Heart right ventricle (tissue), 16 donors: ENCODE measurements around the gene SCPEP1. TPM values are rescaled to one million over a fixed set of nuclear protein-coding genes. Genes with fewer than 3 reads are reported as not detected.
"Not testable (repeated sequence)": the region's sequence is repeated elsewhere in the genome, so short reads cannot be mapped to it uniquely, and the experiment has no call there.

Source experiments
- ATAC-seq, 8 donors: fragments of 200-7000 bp; cut with Tn5 transposase; one replicate each; pipeline ENCODE4 v1.9.1; 2020; ENCODE audit warnings: mild to moderate bottlenecking in 8 of 8, moderate library complexity in 8 of 8, moderate number of reproducible peaks in 1 of 8
- DNase-seq, 2 donors: peaks; one replicate each; pipeline ENCODE4 v3.0.0-alpha.2; 2020
- H3K27ac ChIP-seq, 10 donors: fragments of 200-600 bp; sonication (generic) in 2 of 10; one replicate each; pipeline versions ENCODE4 v1.5.0 to v1.8.0; 2020 to 2022; ENCODE audit warnings: mild to moderate bottlenecking in 3 of 10
- H3K27me3 ChIP-seq, 7 donors: fragments of 200-600 bp; one replicate each; pipeline ENCODE4 v1.8.0; 2021 to 2022; ENCODE audit warnings: mild to moderate bottlenecking in 2 of 7
- H3K36me3 ChIP-seq, 9 donors: fragments of 200-600 bp; sonication (generic) in 1 of 9; one replicate each; pipeline versions ENCODE4 v1.5.0 to v1.8.0; 2020 to 2022; ENCODE audit warnings: mild to moderate bottlenecking in 2 of 9
- H3K4me1 ChIP-seq, 9 donors: fragments of 200-600 bp; sonication (generic) in 1 of 9; one replicate each; pipeline versions ENCODE4 v1.5.0 to v1.8.0; 2020 to 2022; ENCODE audit warnings: mild to moderate bottlenecking in 4 of 9
- H3K4me3 ChIP-seq, 10 donors: fragments of 200-600 bp; sonication (generic) in 2 of 10; one replicate each; pipeline versions ENCODE4 v1.5.0 to v1.8.0; 2020 to 2022; ENCODE audit warnings: mild to moderate bottlenecking in 7 of 10, moderate library complexity in 2 of 10
- H3K9me3 ChIP-seq, 11 donors: fragments of 200-600 bp in 10 of 11; sonication (generic) in 2 of 11; one replicate each; pipeline versions ENCODE4 v1.5.0 to v1.8.0; 2013 to 2022; ENCODE audit warnings: mild to moderate bottlenecking in 2 of 11, control low read depth in 1 of 11, moderate library complexity in 1 of 11
- WGBS, 2 donors: extraction: QIAGEN DNeasy Blood & Tissue Kit; methylation state at CpG; one replicate each; pipeline ENCODE4 v1.1.7; 2013; ENCODE audit warnings: inconsistent platforms in 1 of 2; 5-methylcytosine and 5-hydroxymethylcytosine counted together
- intact Hi-C, 10 donors: fragments of 100-400 bp; cut with DNase I; formaldehyde crosslinking; loops; one replicate each; pipeline versions ENCODE4 v1.11.1 to v1.14.2; 2022
- polyA plus RNA-seq, 2 donors: library from polyadenylated mRNA; stranded (reverse); fragments of 200-250 nt; gene quantifications; one replicate each; pipeline ENCODE4 v1.2.3, GENCODE V29; 2013
- total RNA-seq, 10 donors: library from RNA; stranded (reverse); fragmentation: NEBNext Ultra II Directional in 3 of 10; extraction: Animal tissue kit (Norgen Biotek cat#: 25700) in 3 of 10; gene quantifications; one replicate each; pipeline versions ENCODE4 v1.2.1 to v1.2.4, GENCODE V29; 2021 to 2023
- TF ChIP-seq, protein P1 (sequence below), 9 donors: fragments of 200-600 bp; sonication (generic) in 2 of 9; IDR thresholded peaks; one replicate each; pipeline versions ENCODE4 v1.5.0 to v1.8.0; 2021 to 2022; ENCODE audit warnings: antibody characterized with exemption in 9 of 9, mild to moderate bottlenecking in 5 of 9, moderate library complexity in 1 of 9
- donor health status: Arrhythmogenic right ventricular cardiomyopathy.
- donor health status: ischemic (EF 13 %, LVEDD 7.1; RV severe dilation, severe dysfunction).
- donor health status: healthy with polysubstance abuse.
- donor health status: DM: no; HTN: yes; CAD: no.
- donor health status: DM: no; HTN: no; CAD: no.
- donor health status: ischemic (EF 25% LVEDD 6.9; RV normal size, moderate dysfunction).
- donor health status: ischemic (EF 25% LVEDD 5.7; RV mildly dilated, moderate dysfunction).
- donor health status: healthy.
- donor health status: DM: yes; HTN: yes; CAD: no.
- donor health status: Ischemic cardiomyopathy.
- donor health status: ischemic (EF 35%, LVEDD 5.7; RV mildly dilated, moderate dysfunction).
- donor health status: nonischemic (EF 11% LVEDD 7.7; RV severe dilation, severe dysfunction).
- donor health status: DM: yes; HTN: yes; CAD: no.
- donor health status: PGD.
- donor health status: ischemic (EF 29% LVEDD 5.4; RV normal size, mild dysfunction).
- donor health status: nonischemic (EF 23%, LVEDD 6.1; RV moderate dilation, normal function).

SCPEP1 gene
- total and polyA plus RNA-seq, 12 donors, result 26.0 to 229 (median 47.9) TPM

DNA sequence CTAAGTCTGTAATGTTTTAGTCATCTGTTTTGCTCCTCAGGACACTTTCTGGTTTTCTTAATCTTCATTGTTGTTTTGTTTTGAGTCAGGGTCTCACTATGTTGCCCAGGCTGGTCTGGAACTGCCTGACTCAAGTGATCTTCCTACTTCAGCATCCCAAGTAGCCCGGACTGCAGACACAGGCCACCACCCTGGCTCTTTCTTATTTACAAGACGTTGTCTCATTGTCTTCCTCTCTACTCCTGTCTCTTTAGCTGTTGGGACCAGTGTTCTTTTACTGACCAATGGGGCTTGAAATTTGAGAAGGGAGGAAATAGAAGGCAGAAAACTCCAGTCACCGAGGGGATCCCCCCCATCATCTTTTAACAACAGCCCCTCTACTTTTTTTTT lies 1.2 kb downstream of the SCPEP1 start:
- intact Hi-C loops, result loop anchor here in 1 of 10 donors (5.0 kb wide), 1 partner anchor 103 kb away; no protein-coding TSS in a partner anchor

DNA sequence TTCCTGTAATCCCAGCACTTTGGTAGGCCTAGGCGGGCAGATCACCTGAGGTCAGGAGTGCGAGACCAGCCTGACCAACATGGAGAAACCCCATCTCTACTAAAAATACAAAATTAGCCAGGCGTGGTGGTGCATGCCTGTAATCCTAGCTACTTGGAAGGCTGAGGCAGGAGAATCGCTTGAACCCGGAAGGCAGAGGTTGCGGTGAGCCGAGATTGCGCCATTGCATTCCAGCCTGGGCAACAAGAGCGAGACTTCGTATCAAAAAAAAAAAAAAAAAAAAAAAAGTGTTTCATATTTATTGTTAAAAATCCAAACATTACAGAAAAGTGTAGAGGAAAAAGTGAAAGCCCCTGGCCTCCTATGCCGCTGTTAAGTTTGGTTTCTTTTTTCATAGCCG lies 2.6 kb downstream of the SCPEP1 start:
- intact Hi-C loops, ATAC-seq, H3K27ac ChIP-seq, H3K9me3 ChIP-seq, H3K4me3 ChIP-seq, DNase-seq, H3K27me3 ChIP-seq: not testable (repeated sequence)
- whole genome bisulfite sequencing, 2 donors, result 97% methylated on average over 12 of the region's 12 CpGs
- peaks cover 0 to 46% (median 9%) of the 10 kb centered on the region in 9 donors for H3K36me3 ChIP-seq
- peaks cover 4 to 57% (median 12%) of the 10 kb centered on the region in 9 donors for H3K4me1 ChIP-seq

More for the DNA sequence above, 1.2 kb downstream of the SCPEP1 start:
- Histone ChIP-seq H3K4me1 (peaks cover 4 to 43% (median 12%) of the 10 kb centered on the region in 9 donors), H3K36me3 (peaks cover 0 to 31% (median 7%) of the 10 kb centered on the region in 9 donors), H3K4me3 (peak overlapping the region in 7 of 10 donors; percentile 55 to 77 (median 70)), H3K27me3 (no peaks in the 10 kb centered on the region), H3K9me3 (no peaks in the 10 kb centered on the region), H3K27ac (peak overlapping the region in 7 of 10 donors; percentile 35 to 69 (median 55))
- ATAC-seq (no peak), DNase-seq (no peak)
- 44 to 50% methylated on average over 3 of the region's 3 CpGs for WGBS, 2 donors
- TF ChIP-seq, protein P1, sequence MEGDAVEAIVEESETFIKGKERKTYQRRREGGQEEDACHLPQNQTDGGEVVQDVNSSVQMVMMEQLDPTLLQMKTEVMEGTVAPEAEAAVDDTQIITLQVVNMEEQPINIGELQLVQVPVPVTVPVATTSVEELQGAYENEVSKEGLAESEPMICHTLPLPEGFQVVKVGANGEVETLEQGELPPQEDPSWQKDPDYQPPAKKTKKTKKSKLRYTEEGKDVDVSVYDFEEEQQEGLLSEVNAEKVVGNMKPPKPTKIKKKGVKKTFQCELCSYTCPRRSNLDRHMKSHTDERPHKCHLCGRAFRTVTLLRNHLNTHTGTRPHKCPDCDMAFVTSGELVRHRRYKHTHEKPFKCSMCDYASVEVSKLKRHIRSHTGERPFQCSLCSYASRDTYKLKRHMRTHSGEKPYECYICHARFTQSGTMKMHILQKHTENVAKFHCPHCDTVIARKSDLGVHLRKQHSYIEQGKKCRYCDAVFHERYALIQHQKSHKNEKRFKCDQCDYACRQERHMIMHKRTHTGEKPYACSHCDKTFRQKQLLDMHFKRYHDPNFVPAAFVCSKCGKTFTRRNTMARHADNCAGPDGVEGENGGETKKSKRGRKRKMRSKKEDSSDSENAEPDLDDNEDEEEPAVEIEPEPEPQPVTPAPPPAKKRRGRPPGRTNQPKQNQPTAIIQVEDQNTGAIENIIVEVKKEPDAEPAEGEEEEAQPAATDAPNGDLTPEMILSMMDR (IDR thresholded peaks at IDR 0.05), result no peak

DNA sequence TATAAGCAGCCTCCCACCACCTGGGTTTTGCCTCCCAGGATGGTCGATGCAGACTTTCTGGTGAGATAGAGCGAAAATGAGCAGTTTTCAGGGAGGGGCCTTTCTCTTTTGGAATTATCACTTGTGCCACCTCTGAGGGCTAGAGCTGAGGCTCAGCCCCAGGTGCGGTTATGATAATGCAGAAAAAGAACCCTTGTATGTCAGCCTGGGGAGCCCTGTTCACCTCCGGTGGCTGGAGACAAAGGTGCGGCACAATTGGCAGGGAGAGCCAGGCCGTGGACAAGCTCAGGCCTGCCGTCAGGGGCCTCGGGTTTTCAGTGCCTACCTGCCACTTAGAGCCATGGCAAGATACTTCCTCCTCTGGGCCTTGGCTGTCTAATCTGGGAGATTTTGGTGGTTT lies 4.4 kb downstream of the SCPEP1 start:
- Histone ChIP-seq H3K9me3 (no peaks in the 10 kb centered on the region), H3K36me3 (peaks cover 0 to 63% (median 15%) of the 10 kb centered on the region in 9 donors), H3K27me3 (no peaks in the 10 kb centered on the region), H3K4me3 (no peak overlapping the region), H3K4me1 (peaks cover 4 to 68% (median 12%) of the 10 kb centered on the region in 9 donors), H3K27ac (no peak overlapping the region)
- ATAC-seq (no peak), DNase-seq (no peak)
- 90 to 95% methylated on average over 8 of the region's 8 CpGs for WGBS, 2 donors
- TF ChIP-seq, protein P1 (IDR thresholded peaks at IDR 0.05), result no peak
- intact Hi-C loops, result no loop called here

DNA sequence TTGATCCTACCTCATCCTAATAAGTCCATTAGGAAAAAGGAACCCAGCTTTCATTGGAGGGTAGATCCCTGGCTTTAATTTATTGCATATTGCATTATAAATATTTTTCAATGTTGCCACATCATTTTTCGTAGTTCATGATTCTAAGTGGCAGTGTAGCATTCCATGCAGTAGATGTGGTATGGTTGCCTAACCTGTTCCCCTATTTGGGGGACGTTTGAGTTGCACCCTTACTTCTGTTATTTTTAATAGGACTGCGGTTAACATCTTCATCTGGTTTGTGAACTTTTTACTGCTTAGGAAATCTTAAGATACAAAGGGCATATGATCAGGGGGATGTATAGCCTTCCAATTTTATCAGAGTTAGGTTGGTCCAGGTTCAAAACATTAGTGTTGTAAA lies 5.4 kb downstream of the SCPEP1 start:
- Histone ChIP-seq H3K4me1 (peaks cover 4 to 66% (median 10%) of the 10 kb centered on the region in 9 donors), H3K36me3 (peaks cover 0 to 74% (median 19%) of the 10 kb centered on the region in 9 donors), H3K27ac (no peak overlapping the region), H3K27me3 (no peaks in the 10 kb centered on the region), H3K9me3 (no peaks in the 10 kb centered on the region), H3K4me3 (no peak overlapping the region)
- TF ChIP-seq, protein P1 (IDR thresholded peaks at IDR 0.05), result no peak
- no peak for DNase-seq
- ATAC-seq, result no peak
- WGBS, 2 donors, result 87 to 90% methylated on average over 3 of the region's 3 CpGs
- intact Hi-C loops, result no loop called here

DNA sequence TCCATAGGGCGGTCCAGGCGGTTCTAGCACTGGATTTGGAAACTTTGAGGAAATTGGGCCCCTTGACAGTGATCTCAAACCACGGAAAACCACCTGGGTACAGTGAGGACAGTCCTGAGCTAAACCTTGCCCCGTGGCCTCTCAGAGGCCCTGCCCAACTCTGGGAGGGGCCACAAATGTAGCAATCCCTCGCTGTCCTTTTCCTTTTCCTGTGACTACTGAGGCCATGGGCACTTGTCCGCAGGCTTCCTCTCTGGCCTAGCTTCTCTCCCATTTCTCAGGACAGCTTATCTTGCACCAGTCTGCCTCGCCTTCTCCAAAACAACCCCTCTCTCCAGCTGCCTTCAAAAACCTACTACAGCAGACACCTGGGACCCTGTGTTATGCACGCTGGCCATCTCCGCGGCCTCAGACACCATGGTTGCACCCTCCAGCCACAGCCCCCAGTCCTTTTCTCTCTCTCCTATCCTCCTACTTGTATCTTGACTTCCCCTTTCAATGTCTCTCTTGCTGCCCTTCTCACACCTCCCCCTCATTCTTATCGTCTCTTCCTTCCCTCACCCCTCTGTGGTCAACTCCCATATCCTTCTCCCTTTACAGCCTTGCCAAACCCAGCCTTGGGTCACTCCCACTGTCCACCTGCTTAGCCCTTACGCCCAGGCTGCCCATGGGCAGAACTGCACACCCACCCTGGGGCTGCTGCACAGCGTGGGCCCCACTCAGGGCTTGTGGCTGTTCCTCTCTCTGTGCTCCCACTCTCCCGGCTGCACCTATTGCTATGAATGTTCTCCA lies 7.6 kb downstream of the SCPEP1 start:
- no peak for DNase-seq
- Histone ChIP-seq H3K36me3 (peaks cover 0 to 96% (median 33%) of the 10 kb centered on the region in 9 donors), H3K4me3 (no peak overlapping the region), H3K4me1 (peaks cover 0 to 48% (median 0%) of the 10 kb centered on the region in 9 donors), H3K27ac (peak overlapping the region in 1 of 10 donors; percentile 74), H3K27me3 (no peaks in the 10 kb centered on the region), H3K9me3 (no peaks in the 10 kb centered on the region)
- peak in 6 of 8 donors; percentile 14 to 49 (median 42) for ATAC-seq
- 87 to 90% methylated on average over 14 of the region's 14 CpGs for WGBS, 2 donors
- TF ChIP-seq, protein P1 (IDR thresholded peaks at IDR 0.05), result no peak
- intact Hi-C loops, result no loop called here
